HepG2 (cell line): ENCODE results near the gene SSNA1. TPM values are rescaled to one million over a fixed set of nuclear protein-coding genes. Genes with fewer than 3 reads are reported as not detected.

Experiments
- CREB3 ChIP-seq: sonication (generic); formaldehyde crosslinking; IDR thresholded peaks from 2 replicates; pipeline ENCODE4 v1.5.0; 2020; ENCODE audit warnings: missing genetic modification reagents
- CSRNP1 ChIP-seq: sonication (generic); formaldehyde crosslinking; IDR thresholded peaks from 2 replicates; pipeline ENCODE4 v1.8.1; 2023; ENCODE audit warnings: mild to moderate bottlenecking, missing genetic modification reagents
- HMGXB4 ChIP-seq, 2 experiments: sonication (generic) in 1 of 2; formaldehyde crosslinking in 1 of 2; IDR thresholded peaks; 2 replicates each; pipeline versions ENCODE4 v1.4.0 to v1.6.1; 2018 to 2020; ENCODE audit warnings: missing genetic modification reagents in 2 of 2, borderline replicate concordance in 1 of 2, low read depth in 1 of 2, mild to moderate bottlenecking in 1 of 2, missing biosample characterization in 1 of 2
- NFAT5 ChIP-seq: sonication (generic); formaldehyde crosslinking; IDR thresholded peaks from 2 replicates; pipeline ENCODE4 v1.4.0; 2020; ENCODE audit warnings: missing genetic modification reagents
- PCBP2 ChIP-seq: fragments of 200-400 bp; formaldehyde crosslinking; optimal IDR thresholded peaks from 2 replicates; pipeline ENCODE3; 2018; ENCODE audit warnings: low read length, low read depth; ENCODE audit not compliant: poor library complexity, severe bottlenecking
- PRDM10 ChIP-seq: sonication (generic); formaldehyde crosslinking; IDR thresholded peaks from 2 replicates; pipeline ENCODE4 v1.4.0; 2020; ENCODE audit warnings: low read depth, missing genetic modification reagents
- TBP ChIP-seq: sonication (generic); formaldehyde crosslinking; IDR thresholded peaks from 2 replicates; pipeline ENCODE4 v1.5.0; 2020; ENCODE audit warnings: missing genetic modification reagents
- ZNF251 ChIP-seq: sonication (generic); formaldehyde crosslinking; IDR thresholded peaks from 2 replicates; pipeline ENCODE4 v1.9.0; 2021; ENCODE audit warnings: mild to moderate bottlenecking, missing genetic modification reagents
- ZNF574 ChIP-seq: sonication (generic); formaldehyde crosslinking; IDR thresholded peaks from 2 replicates; pipeline ENCODE4 v1.4.0; 2020; ENCODE audit warnings: missing genetic modification reagents
- polyA plus RNA-seq, 8 experiments: library from polyadenylated mRNA; depleted of rRNA in 3 of 8; stranded (reverse) in 7 of 8; unstranded in 1 of 8; fragments of >200 nt; fragmentation: Illumina TruSeq in 4 of 8; extraction: Trizol in 4 of 8; gene quantifications; 2 replicates each; pipeline versions ENCODE4 v1.2.1 to v1.2.3, GENCODE V29; 2011 to 2016; ENCODE audit warnings: low read depth in 4 of 8, missing spikeins in 1 of 8, mixed read lengths in 1 of 8; ENCODE audit not compliant: insufficient read depth in 1 of 8
- total RNA-seq, 5 experiments: library from RNA; depleted of rRNA; stranded (reverse); fragments of >200 nt; fragmentation: Illumina TruSeq; extraction: Trizol; gene quantifications; 2 replicates each; pipeline ENCODE4 v1.2.3, GENCODE V29; 2016; ENCODE audit warnings: low read depth in 1 of 5

Gene SSNA1
- total and polyA plus RNA-seq, 2 of the 13 experiments (the other 11 are each of a cell fraction or from before 2014, with no cell fraction given), result 35.9 to 49.4 TPM

GRCh38 chr9:137228968-137229896, 40.8 kb downstream of the SSNA1 start (continued):
- TF ChIP-seq PRDM10 (CRISPR knock-in tag), result no peak
- peak; percentile 47; the same call in 1 of the 2 replicates for TF ChIP-seq CSRNP1
- no peak for TF ChIP-seq ZNF574
- no peak for TF ChIP-seq TBP (CRISPR knock-in tag)
- no peak for TF ChIP-seq CREB3 (CRISPR knock-in tag)
- no peak for TF ChIP-seq ZNF251 (CRISPR knock-in tag)
- no peak; a peak in 1 of 4 replicates for TF ChIP-seq HMGXB4 (CRISPR knock-in tag; IDR thresholded peaks at IDR 0.05; ENCODE audit: borderline replicate concordance in 1 of 2, low read depth in 1 of 2)
- TF ChIP-seq NFAT5 (CRISPR knock-in tag), result 0 out of 2 replicates have a peak, but pooled peaks have one; percentile 18
- no peak for TF ChIP-seq PCBP2
